MM.1S (cell line): ENCODE data around the gene SAMD8.

Source experiments
- DNase-seq: peaks from one replicate; pipeline ENCODE4 v3.0.0-alpha.2; 2015
- H2AFZ ChIP-seq: fragments of 300-600 bp; sonication (generic); 2 replicates; pipeline ENCODE4 v1.6.0; 2016; ENCODE audit warnings: antibody characterized with exemption, low read length
- H3F3A ChIP-seq: fragments of 300-600 bp; sonication (generic); 2 replicates; pipeline ENCODE4 v1.6.1; 2016; ENCODE audit warnings: mild to moderate bottlenecking, antibody characterized with exemption, low read length, moderate library complexity, mixed read lengths; ENCODE audit not compliant: insufficient read depth
- H3K27ac ChIP-seq: fragments of 300-600 bp; sonication (generic); 2 replicates; pipeline ENCODE4 v1.5.1; 2016; ENCODE audit warnings: mild to moderate bottlenecking, low read length
- H3K27me3 ChIP-seq: fragments of 300-600 bp; sonication (generic); replicated peaks from 2 replicates; pipeline ENCODE4 v1.6.0; 2016; ENCODE audit warnings: low read length; ENCODE audit not compliant: insufficient read depth
- H3K36me3 ChIP-seq: fragments of 300-600 bp; sonication (generic); replicated peaks from 2 replicates; pipeline ENCODE4 v1.6.1; 2016; ENCODE audit warnings: mild to moderate bottlenecking, low read length, mixed read lengths; ENCODE audit not compliant: insufficient read depth
- H3K4me1 ChIP-seq: fragments of 300-600 bp; sonication (generic); 2 replicates; pipeline ENCODE4 v1.6.1; 2016; ENCODE audit warnings: low read length, mixed read lengths
- H3K4me2 ChIP-seq: fragments of 300-600 bp; sonication (generic); 2 replicates; pipeline ENCODE4 v1.6.0; 2016; ENCODE audit warnings: low read depth, low read length
- H3K4me3 ChIP-seq: fragments of 300-600 bp; sonication (generic); 2 replicates; pipeline ENCODE4 v1.5.1; 2016; ENCODE audit warnings: low read length, mixed read lengths
- H3K79me2 ChIP-seq: fragments of 300-600 bp; sonication (generic); 2 replicates; pipeline ENCODE4 v1.6.1; 2016; ENCODE audit warnings: mixed run types, low read length, mixed read lengths
- H3K9ac ChIP-seq: fragments of 300-600 bp; sonication (generic); 2 replicates; pipeline ENCODE4 v1.6.1; 2016; ENCODE audit warnings: low read length, mixed read lengths
- H3K9me2 ChIP-seq: fragments of 300-600 bp; sonication (generic); replicated peaks from 2 replicates; pipeline ENCODE4 v1.6.1; 2016; ENCODE audit warnings: mild to moderate bottlenecking, low read length, mixed read lengths; ENCODE audit not compliant: insufficient read depth
- H3K9me3 ChIP-seq: fragments of 300-600 bp; sonication (generic); replicated peaks from 2 replicates; pipeline ENCODE4 v1.6.1; 2016; ENCODE audit warnings: mild to moderate bottlenecking, low read length, mixed read lengths; ENCODE audit not compliant: insufficient read depth
- H4K20me1 ChIP-seq: fragments of 300-600 bp; sonication (generic); 2 replicates; pipeline ENCODE4 v1.6.1; 2016; ENCODE audit warnings: mild to moderate bottlenecking, low read length, moderate library complexity, mixed read lengths; ENCODE audit not compliant: insufficient read depth
- EZH2 ChIP-seq: fragments of 300-600 bp; sonication (generic); optimal IDR thresholded peaks from 2 replicates; pipeline ENCODE3; 2017; ENCODE audit warnings: low read depth, mild to moderate bottlenecking, antibody characterized with exemption, low read length, mixed read lengths
- EZH2phosphoT487 ChIP-seq: fragments of 300-600 bp; sonication (generic); IDR thresholded peaks from 2 replicates; pipeline ENCODE4 v1.6.1; 2018; ENCODE audit warnings: antibody characterized with exemption, low read length
- TF ChIP-seq, protein P1 (sequence below): fragments of 300-600 bp; sonication (generic); IDR thresholded peaks from 2 replicates; pipeline ENCODE4 v1.5.1; 2016; ENCODE audit warnings: antibody characterized with exemption, low read length, mixed read lengths

SAMD8 gene

DNA sequence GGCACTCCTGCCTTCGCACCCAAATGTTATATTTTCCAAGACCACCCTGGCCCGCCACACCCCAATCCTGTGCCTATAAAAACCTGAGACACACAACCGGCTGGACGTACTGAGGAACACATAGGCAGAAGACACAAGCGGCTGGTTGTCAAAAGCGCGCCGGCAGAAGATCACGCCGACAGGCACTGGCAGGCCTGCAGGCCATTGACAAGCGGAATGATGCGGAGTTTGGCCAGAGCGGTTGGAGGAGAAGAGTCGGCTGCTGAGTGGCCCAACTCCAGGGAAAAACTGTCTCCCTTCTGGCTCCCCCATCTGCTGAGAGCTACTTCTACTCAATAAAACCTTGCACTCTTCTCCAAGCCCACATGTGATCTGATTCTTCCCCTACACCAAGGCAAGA is 39.7 kb upstream of the SAMD8 start:
- Histone ChIP-seq H3K79me2 (no peaks in the 10 kb centered on the region), H3K4me1 (no peaks in the 10 kb centered on the region; the same call in 1 of the 2 replicates), H3K4me2 (no peak overlapping the region), H2AFZ (no peak overlapping the region), H3K9me3 (no peaks in the 10 kb centered on the region), H3F3A (no peaks in the 10 kb centered on the region), H3K27ac (no peak overlapping the region), H3K9ac (no peak overlapping the region), H3K27me3 (no peaks in the 10 kb centered on the region), H3K4me3 (no peak overlapping the region), H4K20me1 (no peaks in the 10 kb centered on the region), H3K36me3 (no peaks in the 10 kb centered on the region), H3K9me2 (no peaks in the 10 kb centered on the region)
- no peak for DNase-seq
- TF ChIP-seq EZH2phosphoT487, result no peak
- TF ChIP-seq EZH2, result no peak
- TF ChIP-seq, protein P1, sequence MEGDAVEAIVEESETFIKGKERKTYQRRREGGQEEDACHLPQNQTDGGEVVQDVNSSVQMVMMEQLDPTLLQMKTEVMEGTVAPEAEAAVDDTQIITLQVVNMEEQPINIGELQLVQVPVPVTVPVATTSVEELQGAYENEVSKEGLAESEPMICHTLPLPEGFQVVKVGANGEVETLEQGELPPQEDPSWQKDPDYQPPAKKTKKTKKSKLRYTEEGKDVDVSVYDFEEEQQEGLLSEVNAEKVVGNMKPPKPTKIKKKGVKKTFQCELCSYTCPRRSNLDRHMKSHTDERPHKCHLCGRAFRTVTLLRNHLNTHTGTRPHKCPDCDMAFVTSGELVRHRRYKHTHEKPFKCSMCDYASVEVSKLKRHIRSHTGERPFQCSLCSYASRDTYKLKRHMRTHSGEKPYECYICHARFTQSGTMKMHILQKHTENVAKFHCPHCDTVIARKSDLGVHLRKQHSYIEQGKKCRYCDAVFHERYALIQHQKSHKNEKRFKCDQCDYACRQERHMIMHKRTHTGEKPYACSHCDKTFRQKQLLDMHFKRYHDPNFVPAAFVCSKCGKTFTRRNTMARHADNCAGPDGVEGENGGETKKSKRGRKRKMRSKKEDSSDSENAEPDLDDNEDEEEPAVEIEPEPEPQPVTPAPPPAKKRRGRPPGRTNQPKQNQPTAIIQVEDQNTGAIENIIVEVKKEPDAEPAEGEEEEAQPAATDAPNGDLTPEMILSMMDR, result no peak

DNA sequence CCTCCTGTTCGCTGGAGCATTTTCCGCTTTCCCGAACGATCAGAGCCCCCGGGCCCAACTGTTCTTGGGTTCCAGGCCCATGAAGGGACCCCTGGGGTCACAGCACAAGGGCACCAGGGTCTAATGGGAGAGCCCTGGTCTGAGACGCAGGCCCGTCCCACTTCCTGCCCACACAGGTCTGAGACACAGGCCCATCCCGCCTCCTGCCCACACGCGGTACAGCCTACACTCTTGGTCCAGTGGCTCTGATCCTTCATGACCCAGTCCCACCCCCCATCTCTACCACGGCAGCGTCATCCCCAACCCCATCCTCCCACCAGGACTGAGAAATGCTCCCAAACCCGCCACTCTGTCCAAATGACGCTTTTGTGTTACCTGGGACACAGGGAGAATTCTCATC is 38.7 kb upstream of the SAMD8 start:
- H3K4me2 ChIP-seq, result no peak overlapping the region
- no peak for TF ChIP-seq EZH2phosphoT487
- TF ChIP-seq, protein P1, result no peak
- no peak for TF ChIP-seq EZH2
- H2AFZ ChIP-seq, result no peak overlapping the region
- H3K79me2 ChIP-seq, result no peaks in the 10 kb centered on the region
- H3K9me3 ChIP-seq, result no peaks in the 10 kb centered on the region
- no peaks in the 10 kb centered on the region; the same call in 1 of the 2 replicates for H3K4me1 ChIP-seq
- H4K20me1 ChIP-seq, result no peaks in the 10 kb centered on the region
- no peak for DNase-seq
- H3K36me3 ChIP-seq, result no peaks in the 10 kb centered on the region
- H3K9ac ChIP-seq, result no peak overlapping the region
- no peak overlapping the region for H3K27ac ChIP-seq
- no peak overlapping the region for H3K4me3 ChIP-seq
- no peaks in the 10 kb centered on the region for H3F3A ChIP-seq
- H3K27me3 ChIP-seq, result no peaks in the 10 kb centered on the region
- no peaks in the 10 kb centered on the region for H3K9me2 ChIP-seq

DNA sequence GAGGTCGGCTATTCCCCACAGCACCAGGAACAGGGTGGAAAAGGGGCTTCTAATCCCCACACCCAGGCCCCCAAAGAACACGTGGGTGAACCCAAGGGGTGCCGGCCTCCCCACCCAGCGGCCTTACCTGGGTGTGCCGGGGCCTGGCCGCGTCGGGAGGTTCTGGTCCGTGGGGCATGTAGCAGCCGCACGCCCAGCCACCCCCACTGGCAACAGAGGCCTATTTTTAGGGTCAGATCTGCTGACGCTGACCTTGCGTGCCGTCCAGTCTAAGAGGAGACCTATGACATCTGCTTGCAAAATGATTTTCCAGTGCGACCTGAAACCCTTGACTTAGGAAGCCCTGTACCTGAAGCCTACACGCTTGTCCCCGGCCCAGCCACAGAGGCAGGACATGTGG is 38.0 kb upstream of the SAMD8 start:
- no peak for DNase-seq
- Histone ChIP-seq H3F3A (no peaks in the 10 kb centered on the region), H3K9ac (no peak overlapping the region), H4K20me1 (no peaks in the 10 kb centered on the region), H3K27me3 (no peaks in the 10 kb centered on the region), H2AFZ (0 out of 2 replicates have a peak overlapping the region, but pooled peaks have one; percentile 22), H3K4me1 (no peaks in the 10 kb centered on the region; the same call in 1 of the 2 replicates), H3K9me3 (no peaks in the 10 kb centered on the region), H3K4me3 (no peak overlapping the region; the same call in 1 of the 2 replicates), H3K27ac (peak overlapping the region; percentile 33; the same call in 1 of the 2 replicates), H3K36me3 (no peaks in the 10 kb centered on the region), H3K9me2 (no peaks in the 10 kb centered on the region), H3K4me2 (no peak overlapping the region), H3K79me2 (no peaks in the 10 kb centered on the region)
- TF ChIP-seq, protein P1, result no peak
- TF ChIP-seq EZH2phosphoT487, result no peak
- no peak for TF ChIP-seq EZH2
